Mononuclear cell (primary cell): ENCODE data around the gene B3GALT5. TPM values are rescaled to one million over a fixed set of nuclear protein-coding genes. Genes with fewer than 3 reads are reported as not detected.
"Not testable (repeated sequence)": the region's sequence is repeated elsewhere in the genome, so short reads cannot be mapped to it uniquely, and the experiment has no call there.

Experiments
- H3K27me3 ChIP-seq: 2 replicates; pipeline ENCODE4 v1.6.0; 2011; ENCODE audit warnings: low read length, control low read depth; ENCODE audit not compliant: insufficient read depth
- H3K4me1 ChIP-seq: 2 replicates; pipeline ENCODE4 v1.5.1; 2011; ENCODE audit warnings: mild to moderate bottlenecking, low read length, control low read depth; ENCODE audit not compliant: insufficient read depth
- H3K4me3 ChIP-seq: 2 replicates; pipeline ENCODE4 v1.5.1; 2011; ENCODE audit warnings: mild to moderate bottlenecking, low read length, moderate library complexity
- H3K9me3 ChIP-seq: 2 replicates; pipeline ENCODE4 v1.5.1; 2011; ENCODE audit warnings: low read depth, mild to moderate bottlenecking, control low read depth, low read length
- total RNA-seq: library from RNA; depleted of rRNA; stranded (reverse); fragments of >200 nt; gene quantifications from one replicate; pipeline ENCODE4 v1.2.3, GENCODE V29; 2012

The B3GALT5 gene
- not detected for total RNA-seq

- Histone ChIP-seq H3K4me3 (no peak within 1 kb of the TSS), H3K4me1 (no peaks in the 10 kb centered on the region), H3K9me3 (no peaks in the 10 kb centered on the region), H3K27me3 (peaks cover 36% of the 10 kb centered on the region)
These were observed at the start of gene B3GALT5 for GRCh38 chr21:39612233-39613040. Gene B3GALT5, plus strand, starts transcription at chr21:39612940. Its CDS starts 47,620 bp downstream, at chr21:39660560.

GRCh38 chr21:39564200-39564599 lies 48.5 kb upstream of the B3GALT5 start:
- Histone ChIP-seq H3K4me3 (no peak overlapping the region), H3K4me1 (no peaks in the 10 kb centered on the region), H3K27me3 (no peaks in the 10 kb centered on the region), H3K9me3 (no peaks in the 10 kb centered on the region)

GRCh38 chr21:39567180-39567972 lies 45.4 kb upstream of the B3GALT5 start:
- Histone ChIP-seq H3K27me3 (no peaks in the 10 kb centered on the region), H3K9me3 (no peaks in the 10 kb centered on the region), H3K4me3 (no peak overlapping the region), H3K4me1 (no peaks in the 10 kb centered on the region)

- H3K9me3 ChIP-seq = no peaks in the 10 kb centered on the region
- no peak overlapping the region for H3K4me3 ChIP-seq
- no peaks in the 10 kb centered on the region for H3K27me3 ChIP-seq
- no peaks in the 10 kb centered on the region for H3K4me1 ChIP-seq
These were observed 44.4 kb upstream of the B3GALT5 start for GRCh38 chr21:39568361-39568760.

GRCh38 chr21:39575775-39576174 lies 37.0 kb upstream of the B3GALT5 start:
- peaks cover 3% of the 10 kb centered on the region for H3K27me3 ChIP-seq
- no peak overlapping the region for H3K4me3 ChIP-seq
- no peaks in the 10 kb centered on the region for H3K4me1 ChIP-seq
- no peaks in the 10 kb centered on the region for H3K9me3 ChIP-seq

- no peaks in the 10 kb centered on the region for H3K4me1 ChIP-seq
- peaks cover 3% of the 10 kb centered on the region for H3K27me3 ChIP-seq
- no peak overlapping the region for H3K4me3 ChIP-seq
- no peaks in the 10 kb centered on the region for H3K9me3 ChIP-seq
These were observed 36.1 kb upstream of the B3GALT5 start for GRCh38 chr21:39576518-39577128.

GRCh38 chr21:39579734-39580332 lies 32.9 kb upstream of the B3GALT5 start:
- Histone ChIP-seq H3K9me3 (no peaks in the 10 kb centered on the region), H3K4me3 (no peak overlapping the region), H3K4me1 (no peaks in the 10 kb centered on the region), H3K27me3 (peaks cover 4% of the 10 kb centered on the region)

- Histone ChIP-seq H3K4me1 (no peaks in the 10 kb centered on the region), H3K27me3 (peaks cover 4% of the 10 kb centered on the region), H3K4me3 (no peak overlapping the region)
These were observed 32.0 kb upstream of the B3GALT5 start for GRCh38 chr21:39580744-39581143.

GRCh38 chr21:39581414-39581813 lies 31.3 kb upstream of the B3GALT5 start:
- Histone ChIP-seq H3K4me3 (no peak overlapping the region), H3K9me3 (no peaks in the 10 kb centered on the region), H3K4me1 (no peaks in the 10 kb centered on the region), H3K27me3 (peaks cover 4% of the 10 kb centered on the region)

More at GRCh38 chr21:39580744-39581143, 32.0 kb upstream of the B3GALT5 start:
- no peaks in the 10 kb centered on the region for H3K9me3 ChIP-seq

- Histone ChIP-seq H3K4me1 (no peaks in the 10 kb centered on the region), H3K4me3 (no peak overlapping the region), H3K27me3 (peaks cover 4% of the 10 kb centered on the region), H3K9me3 (no peaks in the 10 kb centered on the region)
These were observed 30.0 kb upstream of the B3GALT5 start for GRCh38 chr21:39582749-39583148.

- H3K4me3 ChIP-seq, H3K9me3 ChIP-seq, H3K4me1 ChIP-seq, H3K27me3 ChIP-seq: not testable (repeated sequence)
These were observed 29.2 kb upstream of the B3GALT5 start for GRCh38 chr21:39583586-39583985.

- Histone ChIP-seq H3K9me3 (no peaks in the 10 kb centered on the region), H3K4me3 (no peak overlapping the region), H3K4me1 (no peaks in the 10 kb centered on the region), H3K27me3 (peaks cover 4% of the 10 kb centered on the region)
These were observed 25.4 kb upstream of the B3GALT5 start for GRCh38 chr21:39587376-39587775.

GRCh38 chr21:39588884-39589283 lies 23.9 kb upstream of the B3GALT5 start:
- no peak overlapping the region for H3K4me3 ChIP-seq
- H3K4me1 ChIP-seq = no peaks in the 10 kb centered on the region
- H3K27me3 ChIP-seq = no peaks in the 10 kb centered on the region

GRCh38 chr21:39593522-39593921 lies 19.2 kb upstream of the B3GALT5 start:
- H3K4me3 ChIP-seq = no peak overlapping the region
- no peaks in the 10 kb centered on the region for H3K27me3 ChIP-seq
- H3K9me3 ChIP-seq = no peaks in the 10 kb centered on the region
- H3K4me1 ChIP-seq = no peaks in the 10 kb centered on the region

More at GRCh38 chr21:39588884-39589283, 23.9 kb upstream of the B3GALT5 start:
- no peaks in the 10 kb centered on the region for H3K9me3 ChIP-seq

GRCh38 chr21:39595465-39595864 lies 17.3 kb upstream of the B3GALT5 start:
- Histone ChIP-seq H3K9me3 (no peaks in the 10 kb centered on the region), H3K4me1 (no peaks in the 10 kb centered on the region), H3K27me3 (no peaks in the 10 kb centered on the region), H3K4me3 (no peak overlapping the region)
